ENCODE data around the gene MEGF8. TPM values are rescaled to one million over a fixed set of nuclear protein-coding genes. Genes with fewer than 3 reads are reported as not detected.
A peak's percentile ranks its signal among the peaks of the same experiment; 100 is the strongest.

The MEGF8 gene
- total and polyA plus RNA-seq, 2 of the 13 experiments (the other 11 are each of a cell fraction or from before 2014, with no cell fraction given): 4.0 to 8.8 TPM

DNA sequence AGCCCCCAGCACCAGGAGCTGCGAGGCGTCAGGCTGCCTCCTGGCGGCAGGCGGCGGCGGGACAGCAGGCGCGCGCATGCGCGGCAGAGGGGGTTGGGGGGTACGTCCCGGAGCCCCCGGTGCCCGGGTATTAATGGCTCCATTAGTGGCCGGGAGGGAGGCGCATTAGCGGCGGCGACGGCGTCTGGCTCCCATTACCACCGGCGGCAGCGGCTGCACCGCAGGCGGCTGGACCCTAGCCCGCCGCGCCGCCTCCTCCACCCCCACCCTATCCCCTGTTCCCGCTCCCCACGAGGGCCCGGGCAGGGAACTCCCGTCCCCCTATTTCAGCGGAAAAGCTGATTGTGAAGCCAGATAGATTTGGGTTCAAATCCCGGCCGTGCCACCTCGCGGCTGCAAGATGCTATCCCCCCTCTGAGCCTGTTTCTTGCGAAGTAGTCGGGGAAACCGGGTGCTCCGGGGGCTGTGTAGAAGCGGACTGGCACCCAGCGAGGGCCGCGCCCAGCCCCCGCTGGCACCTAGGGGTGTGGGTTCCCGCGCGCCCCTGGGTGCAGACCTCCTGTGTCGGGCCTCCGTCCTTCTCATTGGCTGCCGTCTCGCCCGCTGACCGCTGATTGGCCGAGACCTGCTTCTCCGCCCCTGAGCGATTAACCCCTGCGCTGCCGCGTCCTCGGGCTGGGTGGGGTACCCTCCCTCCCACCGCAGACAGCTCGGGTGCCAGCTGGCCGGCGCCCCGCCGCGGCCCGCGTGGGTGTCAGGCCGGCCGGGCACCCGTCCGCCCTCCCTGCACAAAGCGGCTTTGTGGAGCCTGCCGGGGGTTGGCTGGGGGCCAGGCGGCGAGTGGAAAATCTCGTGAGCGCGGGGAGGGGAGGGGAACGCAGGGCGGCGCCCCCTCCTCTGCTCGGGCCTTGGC, 45.3 kb upstream of the MEGF8 start (continued):
- TF ChIP-seq NKX3-1 (CRISPR knock-in tag; IDR thresholded peaks at IDR 0.05) (0 out of 2 replicates have a peak, but pooled peaks have one; percentile 36), ZNF451 (CRISPR knock-in tag; IDR thresholded peaks at IDR 0.05) (no peak), STAG1 (CRISPR knock-in tag; IDR thresholded peaks at IDR 0.05) (peak; percentile 66), KLF9 (CRISPR knock-in tag; IDR thresholded peaks at IDR 0.05; ENCODE audit: low read depth) (no peak), WIZ (CRISPR knock-in tag; IDR thresholded peaks at IDR 0.05) (no peak), ZNF678 (CRISPR knock-in tag; IDR thresholded peaks at IDR 0.05) (0 out of 2 replicates have a peak, but pooled peaks have one; percentile 29), KLF16 (CRISPR knock-in tag; IDR thresholded peaks at IDR 0.05) (no peak), ZNF547 (CRISPR knock-in tag; IDR thresholded peaks at IDR 0.05) (no peak; the same call in 1 of the 2 replicates), MED1 (CRISPR knock-in tag; IDR thresholded peaks at IDR 0.05) (peak; percentile 29; the same call in 1 of the 2 replicates), NFE2L1 (CRISPR knock-in tag; IDR thresholded peaks at IDR 0.05; ENCODE audit: borderline replicate concordance) (no peak), ZNF329 (CRISPR knock-in tag; IDR thresholded peaks at IDR 0.05; ENCODE audit: low read depth) (no peak; the same call in 1 of the 2 replicates), ZMYM3 (CRISPR knock-in tag; IDR thresholded peaks at IDR 0.05) (0 out of 2 replicates have a peak, but pooled peaks have one; percentile 29), NFE2 (CRISPR knock-in tag; IDR thresholded peaks at IDR 0.05) (no peak), ZNF343 (CRISPR knock-in tag; IDR thresholded peaks at IDR 0.05) (peak; percentile 48; the same call in 1 of the 2 replicates), ZNF605 (CRISPR knock-in tag; IDR thresholded peaks at IDR 0.05) (no peak), ELF1 (CRISPR knock-in tag; IDR thresholded peaks at IDR 0.05) (no peak), TOPORS (CRISPR knock-in tag; IDR thresholded peaks at IDR 0.05) (no peak)
- TF ChIP-seq, protein P1, sequence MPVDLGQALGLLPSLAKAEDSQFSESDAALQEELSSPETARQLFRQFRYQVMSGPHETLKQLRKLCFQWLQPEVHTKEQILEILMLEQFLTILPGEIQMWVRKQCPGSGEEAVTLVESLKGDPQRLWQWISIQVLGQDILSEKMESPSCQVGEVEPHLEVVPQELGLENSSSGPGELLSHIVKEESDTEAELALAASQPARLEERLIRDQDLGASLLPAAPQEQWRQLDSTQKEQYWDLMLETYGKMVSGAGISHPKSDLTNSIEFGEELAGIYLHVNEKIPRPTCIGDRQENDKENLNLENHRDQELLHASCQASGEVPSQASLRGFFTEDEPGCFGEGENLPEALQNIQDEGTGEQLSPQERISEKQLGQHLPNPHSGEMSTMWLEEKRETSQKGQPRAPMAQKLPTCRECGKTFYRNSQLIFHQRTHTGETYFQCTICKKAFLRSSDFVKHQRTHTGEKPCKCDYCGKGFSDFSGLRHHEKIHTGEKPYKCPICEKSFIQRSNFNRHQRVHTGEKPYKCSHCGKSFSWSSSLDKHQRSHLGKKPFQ (CRISPR knock-in tag; IDR thresholded peaks at IDR 0.05; ENCODE audit: insufficient replicate concordance): peak; percentile 50
- TF ChIP-seq, protein P2, sequence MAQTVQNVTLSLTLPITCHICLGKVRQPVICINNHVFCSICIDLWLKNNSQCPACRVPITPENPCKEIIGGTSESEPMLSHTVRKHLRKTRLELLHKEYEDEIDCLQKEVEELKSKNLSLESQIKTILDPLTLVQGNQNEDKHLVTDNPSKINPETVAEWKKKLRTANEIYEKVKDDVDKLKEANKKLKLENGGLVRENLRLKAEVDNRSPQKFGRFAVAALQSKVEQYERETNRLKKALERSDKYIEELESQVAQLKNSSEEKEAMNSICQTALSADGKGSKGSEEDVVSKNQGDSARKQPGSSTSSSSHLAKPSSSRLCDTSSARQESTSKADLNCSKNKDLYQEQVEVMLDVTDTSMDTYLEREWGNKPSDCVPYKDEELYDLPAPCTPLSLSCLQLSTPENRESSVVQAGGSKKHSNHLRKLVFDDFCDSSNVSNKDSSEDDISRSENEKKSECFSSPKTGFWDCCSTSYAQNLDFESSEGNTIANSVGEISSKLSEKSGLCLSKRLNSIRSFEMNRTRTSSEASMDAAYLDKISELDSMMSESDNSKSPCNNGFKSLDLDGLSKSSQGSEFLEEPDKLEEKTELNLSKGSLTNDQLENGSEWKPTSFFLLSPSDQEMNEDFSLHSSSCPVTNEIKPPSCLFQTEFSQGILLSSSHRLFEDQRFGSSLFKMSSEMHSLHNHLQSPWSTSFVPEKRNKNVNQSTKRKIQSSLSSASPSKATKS (CRISPR knock-in tag; IDR thresholded peaks at IDR 0.05): no peak
- TF ChIP-seq, protein P3, sequence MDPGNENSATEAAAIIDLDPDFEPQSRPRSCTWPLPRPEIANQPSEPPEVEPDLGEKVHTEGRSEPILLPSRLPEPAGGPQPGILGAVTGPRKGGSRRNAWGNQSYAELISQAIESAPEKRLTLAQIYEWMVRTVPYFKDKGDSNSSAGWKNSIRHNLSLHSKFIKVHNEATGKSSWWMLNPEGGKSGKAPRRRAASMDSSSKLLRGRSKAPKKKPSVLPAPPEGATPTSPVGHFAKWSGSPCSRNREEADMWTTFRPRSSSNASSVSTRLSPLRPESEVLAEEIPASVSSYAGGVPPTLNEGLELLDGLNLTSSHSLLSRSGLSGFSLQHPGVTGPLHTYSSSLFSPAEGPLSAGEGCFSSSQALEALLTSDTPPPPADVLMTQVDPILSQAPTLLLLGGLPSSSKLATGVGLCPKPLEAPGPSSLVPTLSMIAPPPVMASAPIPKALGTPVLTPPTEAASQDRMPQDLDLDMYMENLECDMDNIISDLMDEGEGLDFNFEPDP (CRISPR knock-in tag; conservative IDR thresholded peaks at IDR 0.05): no peak
- TF ChIP-seq, protein P4, sequence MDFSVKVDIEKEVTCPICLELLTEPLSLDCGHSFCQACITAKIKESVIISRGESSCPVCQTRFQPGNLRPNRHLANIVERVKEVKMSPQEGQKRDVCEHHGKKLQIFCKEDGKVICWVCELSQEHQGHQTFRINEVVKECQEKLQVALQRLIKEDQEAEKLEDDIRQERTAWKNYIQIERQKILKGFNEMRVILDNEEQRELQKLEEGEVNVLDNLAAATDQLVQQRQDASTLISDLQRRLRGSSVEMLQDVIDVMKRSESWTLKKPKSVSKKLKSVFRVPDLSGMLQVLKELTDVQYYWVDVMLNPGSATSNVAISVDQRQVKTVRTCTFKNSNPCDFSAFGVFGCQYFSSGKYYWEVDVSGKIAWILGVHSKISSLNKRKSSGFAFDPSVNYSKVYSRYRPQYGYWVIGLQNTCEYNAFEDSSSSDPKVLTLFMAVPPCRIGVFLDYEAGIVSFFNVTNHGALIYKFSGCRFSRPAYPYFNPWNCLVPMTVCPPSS (IDR thresholded peaks at IDR 0.05): no peak
- TF ChIP-seq, protein P5, sequence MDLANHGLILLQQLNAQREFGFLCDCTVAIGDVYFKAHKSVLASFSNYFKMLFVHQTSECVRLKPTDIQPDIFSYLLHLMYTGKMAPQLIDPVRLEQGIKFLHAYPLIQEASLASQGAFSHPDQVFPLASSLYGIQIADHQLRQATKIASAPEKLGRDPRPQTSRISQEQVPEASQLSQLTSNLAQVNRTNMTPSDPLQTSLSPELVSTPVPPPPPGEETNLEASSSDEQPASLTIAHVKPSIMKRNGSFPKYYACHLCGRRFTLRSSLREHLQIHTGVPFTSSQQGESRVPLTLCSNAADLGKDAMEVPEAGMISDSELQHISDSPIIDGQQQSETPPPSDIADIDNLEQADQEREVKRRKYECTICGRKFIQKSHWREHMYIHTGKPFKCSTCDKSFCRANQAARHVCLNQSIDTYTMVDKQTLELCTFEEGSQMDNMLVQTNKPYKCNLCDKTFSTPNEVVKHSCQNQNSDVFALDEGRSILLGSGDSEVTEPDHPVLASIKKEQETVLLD (CRISPR knock-in tag; IDR thresholded peaks at IDR 0.05; ENCODE audit: low read depth): 0 out of 2 replicates have a peak, but pooled peaks have one; percentile 8
